H1 (cell line): Measurements from ENCODE around the gene FBXO34.

ENCODE experiments used
- ATF3 ChIP-seq: IDR thresholded peaks from 2 replicates; pipeline ENCODE4 v1.6.1; 2011; ENCODE audit warnings: low read depth, mild to moderate bottlenecking, low read length; ENCODE audit not compliant: insufficient read depth
- CBX8 ChIP-seq: fragments of 300-800, 300-1000 bp; sonication (generic); IDR thresholded peaks from 2 replicates; pipeline ENCODE4 v1.7.1; 2016; ENCODE audit warnings: low read depth, low read length, borderline replicate concordance
- CHD2 ChIP-seq: IDR thresholded peaks from 2 replicates; pipeline ENCODE4 v1.6.1; 2012; ENCODE audit warnings: low read length, improper control_type of control experiment
- CTCF ChIP-seq, 3 experiments: IDR thresholded peaks; 1 replicate in 2 of 3; 2 replicates in 1 of 3; pipeline versions ENCODE4 v1.5.1 to v1.6.1; 2011; ENCODE audit warnings: low read length in 3 of 3, mild to moderate bottlenecking in 3 of 3, inconsistent platforms in 2 of 3, low read depth in 1 of 3, moderate library complexity in 1 of 3; ENCODE audit not compliant: insufficient read depth in 1 of 3; ENCODE audit errors: control extremely low read depth in 1 of 3
- E2F6 ChIP-seq: IDR thresholded peaks from 2 replicates; pipeline ENCODE4 v1.6.1; 2012; ENCODE audit warnings: inconsistent platforms
- EGR1 ChIP-seq: IDR thresholded peaks from 2 replicates; pipeline ENCODE4 v1.6.1; 2011; ENCODE audit warnings: low read depth, low read length, borderline replicate concordance
- GABPA ChIP-seq: IDR thresholded peaks from 2 replicates; pipeline ENCODE4 v1.6.1; 2011; ENCODE audit warnings: mild to moderate bottlenecking, low read length, moderate library complexity, borderline replicate concordance; ENCODE audit not compliant: insufficient read depth
- GTF2F1 ChIP-seq: IDR thresholded peaks from 2 replicates; pipeline ENCODE4 v1.6.1; 2012; ENCODE audit warnings: low read depth, low read length, improper control_type of control experiment, borderline replicate concordance
- HDAC2 ChIP-seq, 2 experiments: fragments of 300-600 bp in 1 of 2; sonication (generic) in 1 of 2; IDR thresholded peaks; 2 replicates each; pipeline ENCODE4 v1.6.1; 2011 to 2012; ENCODE audit warnings: low read depth in 2 of 2, low read length in 2 of 2, mild to moderate bottlenecking in 2 of 2, moderate library complexity in 2 of 2, borderline replicate concordance in 1 of 2, inconsistent platforms in 1 of 2
- KDM1A ChIP-seq: fragments of 200-600, 300-600 bp; sonication (generic); IDR thresholded peaks from 2 replicates; pipeline ENCODE4 v1.7.1; 2016; ENCODE audit warnings: mild to moderate bottlenecking, low read length, borderline replicate concordance
- MAX ChIP-seq: IDR thresholded peaks from 2 replicates; pipeline ENCODE4 v1.6.1; 2012; ENCODE audit warnings: inconsistent platforms
- POLR2A ChIP-seq, 2 experiments: IDR thresholded peaks; 1 replicate in 1 of 2; 2 replicates in 1 of 2; pipeline ENCODE4 v1.6.1; 2011; ENCODE audit warnings: low read depth in 2 of 2, low read length in 2 of 2, mild to moderate bottlenecking in 2 of 2; ENCODE audit errors: control extremely low read depth in 1 of 2
- POLR2AphosphoS5 ChIP-seq: IDR thresholded peaks from 2 replicates; pipeline ENCODE4 v1.6.1; 2011; ENCODE audit warnings: low read depth, low read length

GRCh38 chr14:55265197-55265596, 6.0 kb upstream of the FBXO34 start:
- TF ChIP-seq E2F6 (no peak), GTF2F1 (no peak), POLR2A (IDR thresholded peaks at IDR 0.05; ENCODE audit: control extremely low read depth in 1 of 2, low read depth in 2 of 2, low read length in 2 of 2) (no peak), POLR2AphosphoS5 (no peak), CTCF (IDR thresholded peaks at IDR 0.05; ENCODE audit: control extremely low read depth in 1 of 3, insufficient read depth in 1 of 3, low read depth in 1 of 3, low read length in 3 of 3) (no peak), KDM1A (no peak), CHD2 (no peak), CBX8 (no peak), GABPA (no peak), ATF3 (no peak), HDAC2 (IDR thresholded peaks at IDR 0.05; ENCODE audit: borderline replicate concordance in 1 of 2, low read depth in 2 of 2, low read length in 2 of 2) (no peak), MAX (no peak), EGR1 (no peak)
